Osteocyte (in vitro differentiated cells): ENCODE measurements around the gene CYP46A1. TPM values are rescaled to one million over a fixed set of nuclear protein-coding genes. Genes with fewer than 3 reads are reported as not detected.

Experiments used
- DNase-seq: peaks from one replicate; pipeline ENCODE4 v3.0.0; 2021; ENCODE audit warnings: mixed read lengths; ENCODE audit not compliant: unreplicated experiment; ENCODE audit errors: extremely low spot score
- H3K27ac Mint-ChIP-seq: one replicate; pipeline ENCODE4 v1.8.0; 2021; ENCODE audit warnings: mild to moderate bottlenecking, mixed read lengths; ENCODE audit not compliant: unreplicated experiment
- H3K27me3 Mint-ChIP-seq: one replicate; pipeline ENCODE4 v1.8.0; 2021; ENCODE audit warnings: mixed read lengths; ENCODE audit not compliant: unreplicated experiment
- H3K36me3 Mint-ChIP-seq: one replicate; pipeline ENCODE4 v1.8.0; 2021; ENCODE audit warnings: mixed read lengths; ENCODE audit not compliant: unreplicated experiment
- H3K4me1 Mint-ChIP-seq: one replicate; pipeline ENCODE4 v1.8.0; 2021; ENCODE audit warnings: mixed read lengths; ENCODE audit not compliant: unreplicated experiment
- H3K4me3 Mint-ChIP-seq: one replicate; pipeline ENCODE4 v1.8.0; 2021; ENCODE audit warnings: mild to moderate bottlenecking, moderate library complexity, mixed read lengths; ENCODE audit not compliant: unreplicated experiment
- H3K9me3 Mint-ChIP-seq: one replicate; pipeline ENCODE4 v1.8.0; 2021; ENCODE audit warnings: mixed read lengths; ENCODE audit not compliant: unreplicated experiment
- CTCF ChIP-seq: fragments of 200-600 bp; sonication (generic); IDR thresholded peaks from 2 replicates; pipeline ENCODE4 v1.5.0; 2021; ENCODE audit warnings: antibody characterized with exemption, mild to moderate bottlenecking, moderate library complexity
- total RNA-seq: library from RNA; stranded (reverse); gene quantifications from 2 replicates; pipeline ENCODE4 v1.2.1, GENCODE V29; 2021

The CYP46A1 gene
- total RNA-seq, 1 donor from 2014 or later = 1.3 TPM

DNA sequence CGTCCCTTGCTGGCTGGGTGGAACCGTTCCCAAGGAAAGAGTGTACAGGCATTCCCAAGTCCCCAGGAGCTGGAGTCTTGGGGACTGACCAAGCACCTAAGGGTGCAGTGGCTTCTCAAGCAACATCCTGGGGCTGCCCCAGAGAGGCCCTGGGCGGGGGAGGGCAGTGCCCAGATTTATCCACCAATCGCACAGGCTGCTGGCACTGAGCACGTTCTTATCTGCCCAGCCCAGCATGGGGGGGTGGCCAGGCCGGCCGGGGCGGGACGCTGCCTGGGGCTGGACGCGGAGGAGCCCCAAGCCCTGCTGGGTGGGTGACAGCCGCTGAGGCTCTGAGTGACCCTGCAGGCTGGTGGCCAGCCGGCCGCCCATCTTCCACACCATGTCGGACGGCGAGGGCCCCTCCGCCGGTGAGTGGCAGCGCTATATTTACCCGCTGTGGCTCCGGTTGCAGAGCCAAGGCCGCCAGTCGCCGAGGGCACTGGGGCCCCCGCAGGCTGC is 53.4 kb downstream of the CYP46A1 start:
- H3K36me3 Mint-ChIP-seq = no peaks in the 10 kb centered on the region
- no peak overlapping the region for H3K4me3 Mint-ChIP-seq
- TF ChIP-seq CTCF = no peak
- DNase-seq = no peak
- peaks cover 6% of the 10 kb centered on the region for H3K4me1 Mint-ChIP-seq
- no peaks in the 10 kb centered on the region for H3K27me3 Mint-ChIP-seq
- H3K9me3 Mint-ChIP-seq = no peaks in the 10 kb centered on the region
- no peak overlapping the region for H3K27ac Mint-ChIP-seq

DNA sequence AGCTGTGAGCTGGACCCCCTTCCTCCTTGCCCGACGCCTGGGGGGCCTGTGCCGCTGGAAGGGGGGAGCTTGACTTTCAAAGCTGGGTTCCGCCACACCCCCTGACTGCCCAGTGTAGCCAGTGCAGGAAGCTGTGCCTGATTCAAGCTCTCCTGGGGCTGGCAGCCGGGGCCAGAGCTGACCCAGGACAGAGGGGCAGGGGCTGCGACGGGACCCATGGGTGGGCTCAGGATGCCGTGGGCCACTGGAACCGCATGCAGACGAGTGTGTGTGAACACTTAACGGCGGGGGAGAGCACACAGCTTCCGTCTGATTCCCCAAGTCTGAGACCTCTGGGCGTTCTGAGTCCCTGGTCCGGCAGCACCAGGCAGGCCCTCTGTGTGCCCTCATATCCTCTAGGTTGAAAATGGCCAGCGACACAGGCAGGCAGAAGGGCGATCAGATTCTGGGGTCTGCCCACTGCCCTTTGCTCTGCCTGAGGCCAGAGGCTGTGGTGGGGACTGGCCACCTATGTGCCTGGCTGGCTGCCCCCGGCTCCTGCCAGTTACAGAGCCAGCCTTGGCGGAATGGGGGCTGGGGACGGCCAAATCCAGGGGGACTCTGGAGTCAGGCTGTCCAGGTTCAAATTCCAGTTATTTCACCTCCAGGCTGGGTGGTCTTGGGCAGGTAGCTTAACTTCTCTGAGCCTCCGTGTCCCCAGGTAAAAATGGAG is 54.0 kb downstream of the CYP46A1 start:
- Mint-ChIP-seq H3K27ac (no peak overlapping the region), H3K27me3 (no peaks in the 10 kb centered on the region), H3K4me1 (peaks cover 6% of the 10 kb centered on the region), H3K36me3 (no peaks in the 10 kb centered on the region), H3K4me3 (no peak overlapping the region), H3K9me3 (no peaks in the 10 kb centered on the region)
- TF ChIP-seq CTCF = no peak
- DNase-seq = no peak

DNA sequence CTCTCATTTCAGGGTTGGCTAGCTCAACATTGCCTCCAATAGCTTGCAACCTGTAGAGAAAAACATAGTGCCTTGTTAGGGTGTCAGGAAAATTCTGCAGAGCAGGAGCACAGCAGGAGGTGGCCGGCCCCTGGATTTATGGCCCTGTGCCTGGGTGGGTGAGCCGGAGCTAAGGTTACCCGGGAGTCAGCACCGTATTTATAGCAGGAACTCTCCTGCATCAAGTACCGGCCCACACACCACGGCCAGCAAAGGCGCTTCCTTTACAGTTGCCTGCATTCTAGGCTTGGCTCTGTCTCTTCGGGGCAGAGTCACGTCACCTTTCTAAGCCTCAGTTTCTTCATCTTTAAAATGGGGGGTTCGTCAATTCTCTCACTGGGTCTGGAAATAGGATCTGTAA is 56.3 kb downstream of the CYP46A1 start:
- Mint-ChIP-seq H3K4me3 (no peak overlapping the region), H3K27me3 (no peaks in the 10 kb centered on the region), H3K36me3 (no peaks in the 10 kb centered on the region), H3K9me3 (no peaks in the 10 kb centered on the region), H3K27ac (no peak overlapping the region), H3K4me1 (peaks cover 26% of the 10 kb centered on the region)
- no peak for TF ChIP-seq CTCF
- DNase-seq = no peak

GRCh38 chr14:99741227-99741976 is 57.3 kb downstream of the CYP46A1 start:
- no peak overlapping the region for H3K4me3 Mint-ChIP-seq
- H3K36me3 Mint-ChIP-seq = no peaks in the 10 kb centered on the region
- DNase-seq = no peak
- H3K9me3 Mint-ChIP-seq = no peaks in the 10 kb centered on the region
- H3K27me3 Mint-ChIP-seq = no peaks in the 10 kb centered on the region
- TF ChIP-seq CTCF = no peak
- H3K4me1 Mint-ChIP-seq = peaks cover 36% of the 10 kb centered on the region
- H3K27ac Mint-ChIP-seq = no peak overlapping the region

GRCh38 chr14:99742074-99742473 is 58.0 kb downstream of the CYP46A1 start:
- DNase-seq = no peak
- Mint-ChIP-seq H3K9me3 (no peaks in the 10 kb centered on the region), H3K36me3 (no peaks in the 10 kb centered on the region), H3K27ac (no peak overlapping the region), H3K4me3 (no peak overlapping the region), H3K27me3 (no peaks in the 10 kb centered on the region), H3K4me1 (peaks cover 37% of the 10 kb centered on the region)
- no peak for TF ChIP-seq CTCF
